ENCODE measurements around the gene DZIP3.

DZIP3 gene

GRCh38 chr3:108705045-108705444 is 115.5 kb downstream of the DZIP3 start:
- H3K4me1 ChIP-seq (ENCODE audit: insufficient read depth, low read length, poor library complexity, severe bottlenecking) = no peaks in the 10 kb centered on the region
- no peaks in the 10 kb centered on the region for H3K27me3 ChIP-seq (ENCODE audit: insufficient read depth, low read length, poor library complexity, severe bottlenecking)
- no peaks in the 10 kb centered on the region for H3K36me3 ChIP-seq (ENCODE audit: insufficient read depth, low read length)
- no peak for TF ChIP-seq EZH2phosphoT487 (IDR thresholded peaks at IDR 0.05; ENCODE audit: borderline replicate concordance)
- TF ChIP-seq, protein P1, sequence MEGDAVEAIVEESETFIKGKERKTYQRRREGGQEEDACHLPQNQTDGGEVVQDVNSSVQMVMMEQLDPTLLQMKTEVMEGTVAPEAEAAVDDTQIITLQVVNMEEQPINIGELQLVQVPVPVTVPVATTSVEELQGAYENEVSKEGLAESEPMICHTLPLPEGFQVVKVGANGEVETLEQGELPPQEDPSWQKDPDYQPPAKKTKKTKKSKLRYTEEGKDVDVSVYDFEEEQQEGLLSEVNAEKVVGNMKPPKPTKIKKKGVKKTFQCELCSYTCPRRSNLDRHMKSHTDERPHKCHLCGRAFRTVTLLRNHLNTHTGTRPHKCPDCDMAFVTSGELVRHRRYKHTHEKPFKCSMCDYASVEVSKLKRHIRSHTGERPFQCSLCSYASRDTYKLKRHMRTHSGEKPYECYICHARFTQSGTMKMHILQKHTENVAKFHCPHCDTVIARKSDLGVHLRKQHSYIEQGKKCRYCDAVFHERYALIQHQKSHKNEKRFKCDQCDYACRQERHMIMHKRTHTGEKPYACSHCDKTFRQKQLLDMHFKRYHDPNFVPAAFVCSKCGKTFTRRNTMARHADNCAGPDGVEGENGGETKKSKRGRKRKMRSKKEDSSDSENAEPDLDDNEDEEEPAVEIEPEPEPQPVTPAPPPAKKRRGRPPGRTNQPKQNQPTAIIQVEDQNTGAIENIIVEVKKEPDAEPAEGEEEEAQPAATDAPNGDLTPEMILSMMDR (conservative IDR thresholded peaks at IDR 0.05; ENCODE audit: low read length) = no peak
- no peak overlapping the region for H3K4me2 ChIP-seq (ENCODE audit: low read depth, low read length, poor library complexity, severe bottlenecking)
- no peaks in the 10 kb centered on the region for H3K9me2 ChIP-seq (replicated peaks; ENCODE audit: low read depth, low read length)
- no peaks in the 10 kb centered on the region for H3F3A ChIP-seq (ENCODE audit: low read depth)
- H3K9me3 ChIP-seq (ENCODE audit: insufficient read depth, low read depth, low read length) = 0 out of 2 replicates have a peak, but pooled peaks cover 3% of the 10 kb centered on the region
- no peaks in the 10 kb centered on the region for H4K20me1 ChIP-seq (ENCODE audit: insufficient read depth, low read length, poor library complexity, severe bottlenecking)
- no peak overlapping the region for H2AFZ ChIP-seq (ENCODE audit: low read length)
- H3K4me3 ChIP-seq (ENCODE audit: low read length, poor library complexity, severe bottlenecking) = no peak overlapping the region
- H3K79me2 ChIP-seq (ENCODE audit: insufficient read depth, low read length) = no peaks in the 10 kb centered on the region
- no peak overlapping the region for H3K9ac ChIP-seq (ENCODE audit: low read depth, low read length, poor library complexity, severe bottlenecking)

DNA sequence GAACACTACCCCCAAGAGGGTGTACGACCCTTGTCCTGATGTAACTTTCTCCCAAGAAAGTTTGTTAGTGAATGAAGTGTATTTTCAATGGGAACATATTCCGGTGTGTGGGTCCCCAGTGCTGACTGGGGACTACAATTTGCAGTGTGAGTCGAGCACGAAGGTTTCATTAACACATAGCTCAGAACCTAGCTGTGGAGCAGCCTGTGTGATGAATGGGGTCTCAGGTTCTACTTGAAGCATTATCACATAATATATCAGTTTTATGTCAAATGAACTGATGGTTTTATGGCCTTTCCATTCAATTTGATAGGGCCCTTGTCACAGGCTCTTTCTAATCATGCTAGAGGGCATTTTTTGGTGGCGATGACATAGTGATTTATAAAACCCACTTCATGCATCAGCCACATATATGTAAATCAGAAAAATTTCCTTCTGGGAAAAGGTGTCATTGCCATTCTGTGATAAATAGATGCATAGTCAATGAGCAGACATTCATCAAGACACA is 123.5 kb downstream of the DZIP3 start:
- H3K27me3 ChIP-seq (ENCODE audit: insufficient read depth, low read length, poor library complexity, severe bottlenecking) = no peaks in the 10 kb centered on the region
- TF ChIP-seq, protein P1 (conservative IDR thresholded peaks at IDR 0.05; ENCODE audit: low read length) = no peak
- no peak for TF ChIP-seq EZH2phosphoT487 (IDR thresholded peaks at IDR 0.05; ENCODE audit: borderline replicate concordance)

DNA sequence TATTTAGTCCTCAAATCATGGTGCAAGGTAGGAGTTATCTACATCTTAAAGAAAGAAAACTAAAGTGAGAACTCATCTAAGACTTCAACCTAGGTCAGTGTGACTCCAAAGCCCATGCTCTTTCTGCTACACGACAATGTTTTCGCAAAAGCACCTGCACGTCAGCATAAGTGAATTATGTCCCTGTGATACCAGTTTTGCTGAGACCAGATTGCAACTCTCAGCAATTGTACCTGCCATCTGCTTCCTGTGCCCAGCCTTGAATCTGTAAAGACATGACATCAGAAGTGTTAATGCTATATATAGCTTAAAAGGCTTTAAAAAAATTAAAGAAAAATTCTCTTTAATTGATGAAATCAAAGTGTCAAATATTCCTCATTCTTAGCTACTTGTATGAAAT is 124.3 kb downstream of the DZIP3 start:
- Histone ChIP-seq H4K20me1 (ENCODE audit: insufficient read depth, low read length, poor library complexity, severe bottlenecking) (no peaks in the 10 kb centered on the region), H3K79me2 (ENCODE audit: insufficient read depth, low read length) (no peaks in the 10 kb centered on the region), H3F3A (ENCODE audit: low read depth) (no peaks in the 10 kb centered on the region), H3K4me2 (ENCODE audit: low read depth, low read length, poor library complexity, severe bottlenecking) (no peak overlapping the region), H2AFZ (ENCODE audit: low read length) (no peak overlapping the region), H3K9me2 (replicated peaks; ENCODE audit: low read depth, low read length) (no peaks in the 10 kb centered on the region), H3K4me3 (ENCODE audit: low read length, poor library complexity, severe bottlenecking) (no peak overlapping the region), H3K9ac (ENCODE audit: low read depth, low read length, poor library complexity, severe bottlenecking) (no peak overlapping the region), H3K36me3 (ENCODE audit: insufficient read depth, low read length) (no peaks in the 10 kb centered on the region), H3K27me3 (ENCODE audit: insufficient read depth, low read length, poor library complexity, severe bottlenecking) (no peaks in the 10 kb centered on the region), H3K9me3 (ENCODE audit: insufficient read depth, low read depth, low read length) (no peaks in the 10 kb centered on the region), H3K4me1 (ENCODE audit: insufficient read depth, low read length, poor library complexity, severe bottlenecking) (peaks cover 6% of the 10 kb centered on the region)
- TF ChIP-seq, protein P1 (conservative IDR thresholded peaks at IDR 0.05; ENCODE audit: low read length) = no peak
- no peak for TF ChIP-seq EZH2phosphoT487 (IDR thresholded peaks at IDR 0.05; ENCODE audit: borderline replicate concordance)

More for the DNA sequence above, 123.5 kb downstream of the DZIP3 start:
- Histone ChIP-seq H4K20me1 (ENCODE audit: insufficient read depth, low read length, poor library complexity, severe bottlenecking) (no peaks in the 10 kb centered on the region), H2AFZ (ENCODE audit: low read length) (no peak overlapping the region), H3K9ac (ENCODE audit: low read depth, low read length, poor library complexity, severe bottlenecking) (no peak overlapping the region), H3K36me3 (ENCODE audit: insufficient read depth, low read length) (no peaks in the 10 kb centered on the region), H3K4me1 (ENCODE audit: insufficient read depth, low read length, poor library complexity, severe bottlenecking) (no peaks in the 10 kb centered on the region), H3K4me2 (ENCODE audit: low read depth, low read length, poor library complexity, severe bottlenecking) (no peak overlapping the region), H3K9me2 (replicated peaks; ENCODE audit: low read depth, low read length) (no peaks in the 10 kb centered on the region), H3K4me3 (ENCODE audit: low read length, poor library complexity, severe bottlenecking) (no peak overlapping the region), H3K9me3 (ENCODE audit: insufficient read depth, low read depth, low read length) (no peaks in the 10 kb centered on the region), H3K79me2 (ENCODE audit: insufficient read depth, low read length) (no peaks in the 10 kb centered on the region), H3F3A (ENCODE audit: low read depth) (no peaks in the 10 kb centered on the region)

Measured in Loucy (cell line).